Keratinocyte (primary cell): ENCODE results near the gene CD47. TPM values are rescaled to one million over a fixed set of nuclear protein-coding genes. Genes with fewer than 3 reads are reported as not detected.

Experiments
- DNase-seq: peaks from one replicate; pipeline ENCODE4 v3.0.0-alpha.2; 2011; ENCODE audit warnings: low read depth, missing footprints, low spot score
- FAIRE-seq: peaks from 2 replicates; lab custom pipeline; 2011; peaks lifted over from hg19 to GRCh38; lab: Jason Lieb, UNC
- H2AFZ ChIP-seq: 2 replicates; pipeline ENCODE4 v1.6.0; 2012; ENCODE audit warnings: low read length, control low read depth, inconsistent platforms; ENCODE audit not compliant: control insufficient read depth
- H3K27ac ChIP-seq: 2 replicates; pipeline ENCODE4 v1.5.1; 2011; ENCODE audit warnings: low read length; ENCODE audit not compliant: control insufficient read depth, insufficient read depth
- H3K27me3 ChIP-seq: 3 replicates; pipeline ENCODE4 v1.6.0; 2011; ENCODE audit warnings: low read length; ENCODE audit not compliant: control insufficient read depth, insufficient read depth; ENCODE audit errors: extremely low read depth
- H3K36me3 ChIP-seq, 2 experiments: 2 replicates in 1 of 2; 3 replicates in 1 of 2; pipeline ENCODE4 v1.5.1; 2011; ENCODE audit warnings: low read length in 2 of 2, mild to moderate bottlenecking in 1 of 2; ENCODE audit not compliant: control insufficient read depth in 2 of 2, insufficient read depth in 2 of 2; ENCODE audit errors: extremely low read depth in 1 of 2
- H3K4me1 ChIP-seq: 3 replicates; pipeline ENCODE4 v1.5.1; 2011; ENCODE audit warnings: low read length; ENCODE audit not compliant: control insufficient read depth, insufficient read depth; ENCODE audit errors: extremely low read depth
- H3K4me2 ChIP-seq: 3 replicates; pipeline ENCODE4 v1.6.0; 2011; ENCODE audit warnings: low read depth, low read length; ENCODE audit not compliant: control insufficient read depth, insufficient read depth; ENCODE audit errors: extremely low read depth
- H3K4me3 ChIP-seq, 3 experiments: fragments of 200-600 bp in 1 of 3; sonication (generic) in 1 of 3; 2 replicates in 2 of 3; 3 replicates in 1 of 3; pipeline ENCODE4 v1.5.1; 2011 to 2016; ENCODE audit warnings: low read length in 3 of 3, mild to moderate bottlenecking in 3 of 3, control low read depth in 2 of 3, inconsistent platforms in 1 of 3, low read depth in 1 of 3, mixed read lengths in 1 of 3, mixed run types in 1 of 3, moderate library complexity in 1 of 3; ENCODE audit not compliant: control insufficient read depth in 2 of 3, insufficient read depth in 2 of 3; ENCODE audit errors: extremely low read depth in 1 of 3
- H3K79me2 ChIP-seq: 2 replicates; pipeline ENCODE4 v1.6.0; 2012; ENCODE audit warnings: low read length; ENCODE audit not compliant: control insufficient read depth, insufficient read depth
- H3K9ac ChIP-seq: 3 replicates; pipeline ENCODE4 v1.6.0; 2011; ENCODE audit warnings: low read length; ENCODE audit not compliant: control insufficient read depth, insufficient read depth; ENCODE audit errors: extremely low read depth
- H3K9me1 ChIP-seq: 3 replicates; pipeline ENCODE4 v1.6.0; 2011; ENCODE audit warnings: low read length; ENCODE audit not compliant: control insufficient read depth, insufficient read depth; ENCODE audit errors: extremely low read depth
- H3K9me3 ChIP-seq: 2 replicates; pipeline ENCODE4 v1.5.1; 2012; ENCODE audit warnings: low read depth, low read length; ENCODE audit not compliant: control insufficient read depth
- H4K20me1 ChIP-seq: 3 replicates; pipeline ENCODE4 v1.6.0; 2011; ENCODE audit warnings: low read length; ENCODE audit not compliant: control insufficient read depth, insufficient read depth; ENCODE audit errors: extremely low read depth
- CTCF ChIP-seq, 3 experiments: IDR thresholded peaks in 1 of 3; conservative IDR thresholded peaks in 1 of 3; optimal IDR thresholded peaks in 1 of 3; 2 replicates in 2 of 3; 3 replicates in 1 of 3; pipeline versions ENCODE3 to v1.5.1; 2011; ENCODE audit warnings: low read length in 3 of 3, mild to moderate bottlenecking in 3 of 3, moderate library complexity in 2 of 3, control low read depth in 1 of 3, inconsistent platforms in 1 of 3; ENCODE audit not compliant: insufficient read depth in 2 of 3; ENCODE audit errors: extremely low read depth in 1 of 3
- EZH2 ChIP-seq: IDR thresholded peaks from one replicate; pipeline ENCODE4 v1.6.1; 2012; ENCODE audit warnings: inconsistent platforms, mild to moderate bottlenecking, low read length, moderate library complexity
- dilution Hi-C: fragments of 300-500 bp; cut with MboI; formaldehyde crosslinking; loops from one replicate; pipeline ENCODE4 v1.7.0; 2020; ENCODE audit warnings: low sequenced_read_pairs; ENCODE audit not compliant: extremely low pct_ligation_motif_present
- polyA plus RNA-seq, 5 experiments: library from polyadenylated mRNA; depleted of rRNA in 3 of 5; stranded (reverse) in 3 of 5; stranded (forward) in 1 of 5; unstranded in 1 of 5; fragments of >200 nt; gene quantifications; 1 replicate in 1 of 5; 2 replicates in 3 of 5; 3 replicates in 1 of 5; pipeline versions ENCODE4 v1.2.1 to v1.2.3, GENCODE V29; 2011 to 2012; ENCODE audit warnings: missing spikeins in 2 of 5, low read depth in 1 of 5, low replicate concordance in 1 of 5

Gene CD47
- polyA plus RNA-seq, 1 donor (not counting 4 experiments of a cell fraction or from before 2014, with no cell fraction given): 96.5 TPM

- Histone ChIP-seq H3K9ac (no peak overlapping the region), H3K36me3 (no peaks in the 10 kb centered on the region), H3K79me2 (no peaks in the 10 kb centered on the region), H4K20me1 (no peaks in the 10 kb centered on the region), H3K4me1 (peaks cover 12% of the 10 kb centered on the region), H3K4me3 (no peak overlapping the region), H3K27ac (no peak overlapping the region), H2AFZ (no peak overlapping the region), H3K4me2 (no peak overlapping the region), H3K9me3 (no peaks in the 10 kb centered on the region), H3K27me3 (no peaks in the 10 kb centered on the region), H3K9me1 (no peaks in the 10 kb centered on the region)
- TF ChIP-seq CTCF (optimal IDR thresholded peaks at IDR 0.05 in 1 of 3, IDR thresholded peaks at IDR 0.05 in 1 of 3, conservative IDR thresholded peaks at IDR 0.05 in 1 of 3; ENCODE audit: extremely low read depth in 1 of 3, insufficient read depth in 2 of 3, low read length in 3 of 3): no peak
- no peak for TF ChIP-seq EZH2
- dilution Hi-C loops: no loop called here
- FAIRE-seq: no peak
- no peak for DNase-seq
These were observed 10.3 kb upstream of the CD47 start for GRCh38 chr3:108100906-108101660.

- H3K27me3 ChIP-seq: no peaks in the 10 kb centered on the region
- FAIRE-seq: no peak
- DNase-seq: no peak
- TF ChIP-seq CTCF (optimal IDR thresholded peaks at IDR 0.05 in 1 of 3, IDR thresholded peaks at IDR 0.05 in 1 of 3, conservative IDR thresholded peaks at IDR 0.05 in 1 of 3; ENCODE audit: extremely low read depth in 1 of 3, insufficient read depth in 2 of 3, low read length in 3 of 3) (no peak), EZH2 (no peak)
- H3K9me1 ChIP-seq: no peaks in the 10 kb centered on the region
- H3K4me1 ChIP-seq: peaks cover 14% of the 10 kb centered on the region
- H3K9me3 ChIP-seq: no peaks in the 10 kb centered on the region
- no peak overlapping the region for H3K4me2 ChIP-seq
- H3K36me3 ChIP-seq: no peaks in the 10 kb centered on the region
- no peak overlapping the region for H3K27ac ChIP-seq
- no peak overlapping the region for H3K9ac ChIP-seq
- dilution Hi-C loops: no loop called here
- no peaks in the 10 kb centered on the region for H4K20me1 ChIP-seq
- H2AFZ ChIP-seq: no peak overlapping the region
- H3K4me3 ChIP-seq: no peak overlapping the region
- H3K79me2 ChIP-seq: no peaks in the 10 kb centered on the region
These were observed 9.0 kb upstream of the CD47 start for GRCh38 chr3:108099679-108100428.
